H9 (cell line): ENCODE measurements around the gene LYRM1. TPM values are rescaled to one million over a fixed set of nuclear protein-coding genes. Genes with fewer than 3 reads are reported as not detected.

Experiments
- DNase-seq: peaks from one replicate; pipeline ENCODE4 v3.0.0-alpha.2; 2017
- H2AFZ ChIP-seq: one replicate; pipeline ENCODE4 v1.6.1; 2013; ENCODE audit warnings: mild to moderate bottlenecking, low read length, control low read depth, moderate library complexity
- H2AK5ac ChIP-seq: 2 replicates; pipeline ENCODE4 v1.6.1; 2013; ENCODE audit warnings: low read length, control low read depth, mixed read lengths; ENCODE audit not compliant: insufficient read length
- H2BK120ac ChIP-seq: one replicate; pipeline ENCODE4 v1.6.1; 2013; ENCODE audit warnings: low read depth, mild to moderate bottlenecking, low read length, control low read depth, inconsistent platforms; ENCODE audit not compliant: poor library complexity, severe bottlenecking
- H2BK12ac ChIP-seq: 2 replicates; pipeline ENCODE4 v1.6.1; 2013; ENCODE audit warnings: low read length, control low read depth, mixed read lengths, low read depth; ENCODE audit not compliant: insufficient read length
- H2BK15ac ChIP-seq: 2 replicates; pipeline ENCODE4 v1.6.1; 2013; ENCODE audit warnings: low read depth, low read length, control low read depth
- H2BK20ac ChIP-seq: one replicate; pipeline ENCODE4 v1.6.1; 2013; ENCODE audit warnings: low read depth, mild to moderate bottlenecking, low read length, control low read depth, inconsistent platforms; ENCODE audit not compliant: poor library complexity, severe bottlenecking
- H2BK5ac ChIP-seq: 2 replicates; pipeline ENCODE4 v1.6.1; 2013; ENCODE audit warnings: low read length, control low read depth, mixed read lengths; ENCODE audit not compliant: insufficient read length
- H3K14ac ChIP-seq: 2 replicates; pipeline ENCODE4 v1.6.1; 2013; ENCODE audit warnings: low read length, control low read depth; ENCODE audit not compliant: insufficient read depth
- H3K18ac ChIP-seq: 2 replicates; pipeline ENCODE4 v1.6.1; 2013; ENCODE audit warnings: low read depth, mild to moderate bottlenecking, mixed read lengths, low read length, control low read depth; ENCODE audit not compliant: insufficient read length
- H3K23ac ChIP-seq: 2 replicates; pipeline ENCODE4 v1.6.1; 2013; ENCODE audit warnings: low read length, control low read depth, mixed read lengths, low read depth; ENCODE audit not compliant: insufficient read length
- H3K23me2 ChIP-seq: 2 replicates; pipeline ENCODE4 v1.6.1; 2013; ENCODE audit warnings: low read depth, mild to moderate bottlenecking, mixed read lengths, low read length, control low read depth; ENCODE audit not compliant: insufficient read length, poor library complexity, severe bottlenecking
- H3K27ac ChIP-seq: 2 replicates; pipeline ENCODE4 v1.5.1; 2013; ENCODE audit warnings: low read length, control low read depth, mixed read lengths, low read depth; ENCODE audit not compliant: insufficient read length
- H3K27me3 ChIP-seq: 2 replicates; pipeline ENCODE4 v1.6.1; 2013; ENCODE audit warnings: low read length, control low read depth, inconsistent platforms; ENCODE audit not compliant: insufficient read depth
- H3K4ac ChIP-seq: 2 replicates; pipeline ENCODE4 v1.6.1; 2013; ENCODE audit warnings: low read depth, mild to moderate bottlenecking, control low read depth, inconsistent platforms, low read length, moderate library complexity
- H3K4me1 ChIP-seq: 2 replicates; pipeline ENCODE4 v1.6.1; 2013; ENCODE audit warnings: low read length, control low read depth, inconsistent platforms; ENCODE audit not compliant: insufficient read depth
- H3K4me2 ChIP-seq: 2 replicates; pipeline ENCODE4 v1.6.1; 2013; ENCODE audit warnings: low read length, control low read depth, mixed read lengths; ENCODE audit not compliant: insufficient read length, insufficient read depth
- H3K56ac ChIP-seq: 2 replicates; pipeline ENCODE4 v1.6.1; 2013; ENCODE audit warnings: low read depth, mild to moderate bottlenecking, mixed read lengths, low read length, control low read depth; ENCODE audit not compliant: insufficient read length
- H3K79me1 ChIP-seq: 2 replicates; pipeline ENCODE4 v1.6.1; 2013; ENCODE audit warnings: low read depth, mild to moderate bottlenecking, moderate library complexity, low read length, control low read depth, inconsistent platforms; ENCODE audit not compliant: insufficient read depth, poor library complexity, severe bottlenecking
- H3K79me2 ChIP-seq: 2 replicates; pipeline ENCODE4 v1.6.1; 2013; ENCODE audit warnings: low read length, control low read depth, inconsistent platforms; ENCODE audit not compliant: insufficient read depth
- H3K9ac ChIP-seq: 2 replicates; pipeline ENCODE4 v1.6.1; 2013; ENCODE audit warnings: low read length, control low read depth, mixed read lengths; ENCODE audit not compliant: insufficient read length; ENCODE audit errors: extremely low read depth
- H3K9me3 ChIP-seq: one replicate; pipeline ENCODE4 v1.6.1; 2013; ENCODE audit warnings: low read depth, low read length, inconsistent platforms; ENCODE audit not compliant: control insufficient read depth
- H3T11ph ChIP-seq: one replicate; pipeline ENCODE4 v1.6.1; 2013; ENCODE audit warnings: mild to moderate bottlenecking, low read length, control low read depth, inconsistent platforms
- H4K20me1 ChIP-seq: one replicate; pipeline ENCODE4 v1.6.1; 2013; ENCODE audit not compliant: control insufficient read depth, insufficient read length, insufficient read depth
- H4K5ac ChIP-seq: 2 replicates; pipeline ENCODE4 v1.6.1; 2013; ENCODE audit warnings: low read depth, mild to moderate bottlenecking, mixed read lengths, low read length, control low read depth; ENCODE audit not compliant: insufficient read length
- H4K8ac ChIP-seq: replicated peaks from 2 replicates; pipeline ENCODE4 v1.6.1; 2013; ENCODE audit warnings: low read length, control low read depth, mixed read lengths, low read depth; ENCODE audit not compliant: insufficient read length
- H4K91ac ChIP-seq: 2 replicates; pipeline ENCODE4 v1.6.1; 2013; ENCODE audit warnings: low read depth, mild to moderate bottlenecking, moderate library complexity, mixed read lengths, low read length, control low read depth; ENCODE audit not compliant: insufficient read length
- H3K27ac Mint-ChIP-seq, 3 experiments: 2 replicates in 2 of 3; 3 replicates in 1 of 3; pipeline ENCODE4 v1.8.0; 2020 to 2021; ENCODE audit warnings: mixed read lengths in 3 of 3, mild to moderate bottlenecking in 1 of 3, moderate library complexity in 1 of 3
- H3K27me3 Mint-ChIP-seq: 2 replicates; pipeline ENCODE4 v1.8.0; 2021; ENCODE audit warnings: low read depth, mild to moderate bottlenecking, moderate library complexity, mixed read lengths
- H3K36me3 Mint-ChIP-seq, 3 experiments: 2 replicates in 2 of 3; 3 replicates in 1 of 3; pipeline ENCODE4 v1.8.0; 2020 to 2021; ENCODE audit warnings: low read depth in 3 of 3, mixed read lengths in 3 of 3; ENCODE audit not compliant: insufficient read depth in 1 of 3
- H3K4me1 Mint-ChIP-seq, 2 experiments: 2 replicates each; pipeline ENCODE4 v1.8.0; 2020; ENCODE audit warnings: mixed read lengths in 2 of 2
- H3K4me3 Mint-ChIP-seq, 2 experiments: 2 replicates in 1 of 2; 3 replicates in 1 of 2; pipeline ENCODE4 v1.8.0; 2020 to 2021; ENCODE audit warnings: mild to moderate bottlenecking in 2 of 2, mixed read lengths in 2 of 2, moderate library complexity in 1 of 2
- H3K9me3 Mint-ChIP-seq, 2 experiments: 2 replicates in 1 of 2; 3 replicates in 1 of 2; pipeline ENCODE4 v1.8.0; 2020; ENCODE audit warnings: mild to moderate bottlenecking in 2 of 2, mixed read lengths in 2 of 2, moderate library complexity in 1 of 2
- WGBS: extraction: QIAGEN DNeasy Blood & Tissue Kit; methylation state at CpG from one replicate; pipeline ENCODE4 v1.1.7; 2013; ENCODE audit warnings: missing lambda C conversion rate, low lambda C conversion rate, mixed read lengths; ENCODE audit not compliant: insufficient read length; ENCODE audit errors: extremely low coverage; 5-methylcytosine and 5-hydroxymethylcytosine counted together
- total RNA-seq: library from RNA; stranded (reverse); gene quantifications from 2 replicates; pipeline ENCODE4 v1.2.1, GENCODE V29; 2021
- TF ChIP-seq, protein P1 (sequence below): fragments of 200-600 bp; sonication (generic); conservative IDR thresholded peaks from 3 replicates; pipeline ENCODE4 v1.8.0; 2021; ENCODE audit warnings: antibody characterized with exemption, mild to moderate bottlenecking

LYRM1 gene
- total RNA-seq, 1 experiment from 2014 or later: 9.6 TPM

DNA sequence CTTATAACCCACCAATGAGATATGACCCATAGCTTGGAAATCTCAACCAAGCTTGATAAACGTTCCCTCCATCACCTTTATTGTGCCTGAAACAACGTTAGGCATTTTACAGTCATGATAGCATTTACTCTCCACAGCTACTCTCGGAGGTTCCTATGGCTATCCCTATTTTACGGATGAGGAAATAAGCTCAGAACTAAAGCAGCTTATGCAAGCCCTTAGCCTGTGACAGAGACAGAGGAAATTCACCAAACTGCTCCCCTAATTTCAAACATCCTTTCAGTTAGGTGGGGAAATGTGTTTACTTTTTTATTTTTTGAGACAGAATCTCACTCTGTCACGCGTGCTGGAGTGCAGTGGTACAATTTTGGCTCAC lies 19.1 kb upstream of the LYRM1 start:
- H3K14ac ChIP-seq: no peak overlapping the region
- H2BK5ac ChIP-seq: no peak overlapping the region
- no CpG with 5 or more reads among the region's 6 CpGs for WGBS
- Mint-ChIP-seq H3K4me1 (peaks cover 20 to 26% of the 10 kb centered on the region in 2 experiments), H3K27ac (peak overlapping the region in 2 of 3 experiments; percentile 8 to 76; a peak in 5 of 7 replicates), H3K9me3 (no peaks in the 10 kb centered on the region), H3K4me3 (no peak overlapping the region), H3K36me3 (peaks cover 2 to 8% (median 5%) of the 10 kb centered on the region in 3 experiments; a peak in 4 of 7 replicates), H3K27me3 (no peaks in the 10 kb centered on the region)
- H3K4ac ChIP-seq: no peak overlapping the region
- no peak overlapping the region for H3K56ac ChIP-seq
- no peak overlapping the region for H3K18ac ChIP-seq
- no peak overlapping the region for H2AFZ ChIP-seq
- H3K23ac ChIP-seq: no peak overlapping the region
- TF ChIP-seq, protein P1, sequence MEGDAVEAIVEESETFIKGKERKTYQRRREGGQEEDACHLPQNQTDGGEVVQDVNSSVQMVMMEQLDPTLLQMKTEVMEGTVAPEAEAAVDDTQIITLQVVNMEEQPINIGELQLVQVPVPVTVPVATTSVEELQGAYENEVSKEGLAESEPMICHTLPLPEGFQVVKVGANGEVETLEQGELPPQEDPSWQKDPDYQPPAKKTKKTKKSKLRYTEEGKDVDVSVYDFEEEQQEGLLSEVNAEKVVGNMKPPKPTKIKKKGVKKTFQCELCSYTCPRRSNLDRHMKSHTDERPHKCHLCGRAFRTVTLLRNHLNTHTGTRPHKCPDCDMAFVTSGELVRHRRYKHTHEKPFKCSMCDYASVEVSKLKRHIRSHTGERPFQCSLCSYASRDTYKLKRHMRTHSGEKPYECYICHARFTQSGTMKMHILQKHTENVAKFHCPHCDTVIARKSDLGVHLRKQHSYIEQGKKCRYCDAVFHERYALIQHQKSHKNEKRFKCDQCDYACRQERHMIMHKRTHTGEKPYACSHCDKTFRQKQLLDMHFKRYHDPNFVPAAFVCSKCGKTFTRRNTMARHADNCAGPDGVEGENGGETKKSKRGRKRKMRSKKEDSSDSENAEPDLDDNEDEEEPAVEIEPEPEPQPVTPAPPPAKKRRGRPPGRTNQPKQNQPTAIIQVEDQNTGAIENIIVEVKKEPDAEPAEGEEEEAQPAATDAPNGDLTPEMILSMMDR: no peak
- no peak for DNase-seq
- H4K20me1 ChIP-seq: no peaks in the 10 kb centered on the region
- H3K79me1 ChIP-seq: peaks cover 6% of the 10 kb centered on the region
- no peak overlapping the region for H2BK12ac ChIP-seq
- H3K4me2 ChIP-seq: no peak overlapping the region
- peaks cover 3% of the 10 kb centered on the region; the same call in 1 of the 2 replicates for H3K79me2 ChIP-seq
- no peaks in the 10 kb centered on the region for H3K27me3 ChIP-seq
- H4K91ac ChIP-seq: no peak overlapping the region
- no peak overlapping the region for H2BK120ac ChIP-seq
- H3K9me3 ChIP-seq: no peaks in the 10 kb centered on the region
- H3K23me2 ChIP-seq: no peaks in the 10 kb centered on the region
- no peaks in the 10 kb centered on the region; the same call in 1 of the 2 replicates for H3K4me1 ChIP-seq
- H2BK20ac ChIP-seq: no peak overlapping the region
- no peak overlapping the region for H4K8ac ChIP-seq
- no peak overlapping the region for H2BK15ac ChIP-seq
- H3K27ac ChIP-seq: no peak overlapping the region
- no peak overlapping the region for H3T11ph ChIP-seq
- no peak overlapping the region for H3K9ac ChIP-seq
- H2AK5ac ChIP-seq: no peak overlapping the region
- H4K5ac ChIP-seq: no peak overlapping the region
